ENCODE data around the gene ROR1.

Gene ROR1

GRCh38 chr1:64062529-64062928 is 288.7 kb downstream of the ROR1 start:
- Histone ChIP-seq H3K27ac (no peak overlapping the region), H3K4me1 (ENCODE audit: control insufficient read depth in 1 of 2, insufficient read depth in 1 of 2, low read depth in 1 of 2, low read length in 1 of 2) (no peaks in the 10 kb centered on the region), H3K27me3 (no peaks in the 10 kb centered on the region), H3K9me3 (no peaks in the 10 kb centered on the region), H3K36me3 (no peaks in the 10 kb centered on the region), H3K4me3 (ENCODE audit: low read depth in 1 of 2, low read length in 1 of 2) (no peak overlapping the region)
- no peak for TF ChIP-seq CTCF (IDR thresholded peaks at IDR 0.05)

GRCh38 chr1:64062941-64063581 is 289.2 kb downstream of the ROR1 start:
- Histone ChIP-seq H3K27ac (no peak overlapping the region), H3K9me3 (no peaks in the 10 kb centered on the region), H3K4me1 (ENCODE audit: control insufficient read depth in 1 of 2, insufficient read depth in 1 of 2, low read depth in 1 of 2, low read length in 1 of 2) (no peaks in the 10 kb centered on the region), H3K36me3 (no peaks in the 10 kb centered on the region), H3K27me3 (no peaks in the 10 kb centered on the region), H3K4me3 (ENCODE audit: low read depth in 1 of 2, low read length in 1 of 2) (no peak overlapping the region)
- no peak for TF ChIP-seq CTCF (IDR thresholded peaks at IDR 0.05)

GRCh38 chr1:64065571-64065970 is 291.8 kb downstream of the ROR1 start:
- no peaks in the 10 kb centered on the region for H3K4me1 ChIP-seq (ENCODE audit: control insufficient read depth in 1 of 2, insufficient read depth in 1 of 2, low read depth in 1 of 2, low read length in 1 of 2)
- no peak for TF ChIP-seq CTCF (IDR thresholded peaks at IDR 0.05)
- H3K36me3 ChIP-seq = no peaks in the 10 kb centered on the region
- H3K4me3 ChIP-seq (ENCODE audit: low read depth in 1 of 2, low read length in 1 of 2) = no peak overlapping the region
- H3K9me3 ChIP-seq = no peaks in the 10 kb centered on the region
- H3K27ac ChIP-seq = no peak overlapping the region
- no peaks in the 10 kb centered on the region for H3K27me3 ChIP-seq

- Histone ChIP-seq H3K36me3 (no peaks in the 10 kb centered on the region), H3K4me3 (ENCODE audit: low read depth in 1 of 2, low read length in 1 of 2) (no peak overlapping the region), H3K27me3 (no peaks in the 10 kb centered on the region), H3K27ac (no peak overlapping the region), H3K9me3 (no peaks in the 10 kb centered on the region), H3K4me1 (ENCODE audit: control insufficient read depth in 1 of 2, insufficient read depth in 1 of 2, low read depth in 1 of 2, low read length in 1 of 2) (no peaks in the 10 kb centered on the region)
- no peak for TF ChIP-seq CTCF (IDR thresholded peaks at IDR 0.05)
These were observed 298.4 kb downstream of the ROR1 start for GRCh38 chr1:64072089-64072793.

- H3K36me3 ChIP-seq = no peaks in the 10 kb centered on the region
- H3K4me1 ChIP-seq (ENCODE audit: control insufficient read depth in 1 of 2, insufficient read depth in 1 of 2, low read depth in 1 of 2, low read length in 1 of 2) = no peaks in the 10 kb centered on the region
- H3K9me3 ChIP-seq = no peaks in the 10 kb centered on the region
- no peak overlapping the region for H3K27ac ChIP-seq
- H3K27me3 ChIP-seq = no peaks in the 10 kb centered on the region
- no peak overlapping the region for H3K4me3 ChIP-seq (ENCODE audit: low read depth in 1 of 2, low read length in 1 of 2)
- no peak for TF ChIP-seq CTCF (IDR thresholded peaks at IDR 0.05)
These were observed 299.9 kb downstream of the ROR1 start for GRCh38 chr1:64073705-64074104.

Measured in neutrophil (primary cell).